ENCODE results near the gene ALOX12B. TPM values are rescaled to one million over a fixed set of nuclear protein-coding genes. Genes with fewer than 3 reads are reported as not detected.
"Not testable (repeated sequence)": the region's sequence is repeated elsewhere in the genome, so short reads cannot be mapped to it uniquely, and the experiment has no call there.

The ALOX12B gene
- total RNA-seq, 1 donor = 1.1 TPM

GRCh38 chr17:8091033-8091687 is 3.6 kb upstream of the ALOX12B start:
- DNase-seq (ENCODE audit: low read depth in 2 of 3, low spot score in 2 of 3) = peak in 2 of 3 donors; percentile 33

DNA sequence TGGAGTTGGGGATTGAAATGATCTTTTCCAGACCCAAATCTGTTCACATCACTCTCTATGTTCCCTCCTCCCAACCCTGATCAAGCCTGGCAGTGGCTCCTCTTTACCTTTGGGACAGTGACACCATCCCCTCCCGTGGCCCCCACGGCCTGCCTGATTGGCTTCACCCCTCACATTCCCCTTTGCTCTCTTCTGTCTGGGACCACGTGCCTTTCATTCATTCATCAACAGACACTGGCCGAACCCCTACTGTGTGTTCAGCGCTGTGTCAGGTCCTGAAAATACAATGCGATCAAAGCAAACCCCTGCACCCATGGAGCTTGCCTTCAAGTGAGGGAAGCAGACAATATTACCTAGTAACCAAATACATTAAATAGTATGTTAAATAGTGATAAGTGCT is 2.2 kb upstream of the ALOX12B start:
- no peak for DNase-seq (ENCODE audit: low read depth in 2 of 3, low spot score in 2 of 3)

GRCh38 chr17:8087952-8088230 is 375 bp upstream of the ALOX12B start:
- DNase-seq (ENCODE audit: low read depth in 2 of 3, low spot score in 2 of 3) = no peak

DNA sequence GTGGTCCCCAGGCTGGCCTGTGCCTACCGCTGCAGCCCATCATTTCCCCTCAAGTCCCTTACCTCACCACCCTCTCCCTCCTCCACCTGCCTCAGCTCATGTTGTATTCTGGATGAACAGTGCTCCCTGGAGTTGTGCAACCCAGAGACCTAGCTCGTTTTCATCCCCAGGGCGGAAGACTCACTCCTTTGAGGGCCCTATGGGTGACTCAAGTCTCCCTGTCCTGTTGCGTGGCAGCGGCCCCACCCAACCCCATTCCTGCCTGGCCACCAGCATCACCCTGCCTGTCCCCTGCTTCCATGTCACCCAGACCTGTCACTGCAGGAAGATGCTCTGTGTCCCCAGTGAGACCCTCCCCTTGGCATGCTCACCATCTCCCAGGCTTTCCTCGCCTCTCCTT is 3.3 kb downstream of the ALOX12B start:
- no peak for DNase-seq (ENCODE audit: low read depth in 2 of 3, low spot score in 2 of 3)

GRCh38 chr17:8082292-8082691 is 5.2 kb downstream of the ALOX12B start:
- no peak for DNase-seq (ENCODE audit: low read depth in 2 of 3, low spot score in 2 of 3)

DNA sequence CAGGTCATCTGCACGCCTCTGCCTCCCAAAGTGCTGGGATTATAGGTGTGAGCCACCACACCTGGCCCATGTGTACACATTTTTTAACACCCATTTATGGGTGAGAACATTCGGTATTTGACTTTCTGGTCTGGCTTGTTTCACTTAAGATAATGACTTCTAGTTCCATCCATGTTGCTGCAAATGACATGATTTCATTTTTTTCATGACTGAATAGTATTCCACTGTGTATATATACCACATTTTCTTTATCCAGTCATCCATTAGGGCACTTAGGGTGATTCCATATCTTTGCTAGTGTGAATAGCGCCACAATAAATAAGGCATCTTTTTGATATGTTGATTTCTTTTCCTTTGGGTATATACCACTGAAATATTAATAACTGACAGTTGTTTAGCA is 5.6 kb downstream of the ALOX12B start:
- no peak for DNase-seq (ENCODE audit: low read depth in 2 of 3, low spot score in 2 of 3)

DNA sequence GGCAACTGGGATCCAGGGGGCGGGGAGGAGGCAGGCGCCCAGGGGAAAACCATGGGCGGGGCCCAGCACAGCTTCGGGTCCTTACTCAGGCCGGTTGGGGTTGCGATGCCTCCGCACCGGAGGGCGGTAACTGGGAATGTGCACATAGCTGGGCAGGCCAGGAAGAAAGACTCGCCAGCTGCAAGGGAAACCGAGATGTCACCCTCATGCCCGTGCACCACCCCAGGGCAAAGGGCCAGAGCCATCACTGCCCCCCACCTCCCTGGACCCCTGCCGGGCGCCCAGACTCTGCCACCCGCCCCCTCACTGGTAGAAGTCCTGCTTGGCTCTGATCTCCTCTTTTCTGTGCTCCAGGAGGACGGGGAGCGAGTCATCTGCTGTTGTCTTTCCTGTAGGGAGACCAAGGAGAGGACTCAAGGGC is 6.7 kb downstream of the ALOX12B start:
- DNase-seq (ENCODE audit: low read depth in 2 of 3, low spot score in 2 of 3) = no peak

GRCh38 chr17:8080208-8080798 is 7.2 kb downstream of the ALOX12B start:
- DNase-seq (ENCODE audit: low read depth in 2 of 3, low spot score in 2 of 3) = no peak

DNA sequence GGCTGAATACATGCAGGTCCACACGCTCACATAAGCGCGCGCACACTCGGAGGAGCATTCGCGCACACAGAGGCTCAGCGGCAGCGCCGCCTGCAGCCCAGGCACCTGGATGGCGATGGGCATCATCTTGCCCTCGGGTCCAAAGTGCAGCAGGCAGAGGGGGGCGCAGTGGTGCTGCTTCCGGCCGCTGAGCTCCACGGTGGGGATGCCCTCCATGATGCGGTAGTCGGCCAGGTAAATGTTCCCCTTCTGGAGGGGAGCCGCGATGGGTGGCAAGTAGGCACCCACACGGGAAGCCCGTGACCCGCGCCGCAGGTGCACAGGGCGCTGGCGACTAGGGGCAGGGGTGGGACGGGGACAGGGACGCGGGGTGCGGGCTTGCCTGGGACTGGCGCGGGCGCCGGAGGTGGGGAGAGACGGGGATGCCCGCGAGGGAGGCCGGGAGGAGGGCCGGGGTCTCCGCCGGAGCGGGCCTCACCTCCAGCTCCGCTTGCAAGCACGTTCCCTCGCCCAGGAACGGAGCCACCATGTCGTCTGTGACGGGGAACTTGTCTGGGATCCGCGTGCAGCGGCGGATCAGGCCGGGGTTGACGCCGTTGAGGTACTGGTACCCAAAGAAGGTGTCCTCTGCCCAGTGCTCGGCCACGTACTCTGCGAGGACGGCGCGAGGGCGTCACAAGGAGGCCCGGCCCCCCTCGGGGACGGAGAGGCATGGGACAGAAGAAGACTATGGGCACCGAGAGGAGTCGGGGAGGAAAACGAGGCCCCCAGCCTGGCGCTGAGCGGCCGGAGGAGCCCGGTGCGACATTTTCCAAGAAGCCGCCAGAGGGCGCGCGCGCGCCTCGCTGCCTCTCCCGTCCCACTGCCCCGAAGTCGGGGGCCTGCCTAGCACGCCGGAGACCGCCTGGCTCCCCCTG is 8.0 kb downstream of the ALOX12B start:
- peak; percentile 76 to 86 (median 82) for DNase-seq (ENCODE audit: low read depth in 2 of 3, low spot score in 2 of 3)

- not testable (repeated sequence) for DNase-seq (ENCODE audit: low read depth in 2 of 3, low spot score in 2 of 3)
Observed at GRCh38 chr17:8077939-8078338, 9.6 kb downstream of the ALOX12B start.

- DNase-seq (ENCODE audit: low read depth in 2 of 3, low spot score in 2 of 3) = no peak
Observed at GRCh38 chr17:8076502-8077266, 10.8 kb downstream of the ALOX12B start.

GRCh38 chr17:8075574-8076342 is 11.8 kb downstream of the ALOX12B start:
- DNase-seq (ENCODE audit: low read depth in 2 of 3, low spot score in 2 of 3) = no peak

- DNase-seq (ENCODE audit: low read depth in 2 of 3, low spot score in 2 of 3) = no peak
Observed at GRCh38 chr17:8075081-8075480, 12.4 kb downstream of the ALOX12B start.

- DNase-seq (ENCODE audit: low read depth in 2 of 3, low spot score in 2 of 3) = no peak
Observed at GRCh38 chr17:8074554-8074953, 13.0 kb downstream of the ALOX12B start.

DNA sequence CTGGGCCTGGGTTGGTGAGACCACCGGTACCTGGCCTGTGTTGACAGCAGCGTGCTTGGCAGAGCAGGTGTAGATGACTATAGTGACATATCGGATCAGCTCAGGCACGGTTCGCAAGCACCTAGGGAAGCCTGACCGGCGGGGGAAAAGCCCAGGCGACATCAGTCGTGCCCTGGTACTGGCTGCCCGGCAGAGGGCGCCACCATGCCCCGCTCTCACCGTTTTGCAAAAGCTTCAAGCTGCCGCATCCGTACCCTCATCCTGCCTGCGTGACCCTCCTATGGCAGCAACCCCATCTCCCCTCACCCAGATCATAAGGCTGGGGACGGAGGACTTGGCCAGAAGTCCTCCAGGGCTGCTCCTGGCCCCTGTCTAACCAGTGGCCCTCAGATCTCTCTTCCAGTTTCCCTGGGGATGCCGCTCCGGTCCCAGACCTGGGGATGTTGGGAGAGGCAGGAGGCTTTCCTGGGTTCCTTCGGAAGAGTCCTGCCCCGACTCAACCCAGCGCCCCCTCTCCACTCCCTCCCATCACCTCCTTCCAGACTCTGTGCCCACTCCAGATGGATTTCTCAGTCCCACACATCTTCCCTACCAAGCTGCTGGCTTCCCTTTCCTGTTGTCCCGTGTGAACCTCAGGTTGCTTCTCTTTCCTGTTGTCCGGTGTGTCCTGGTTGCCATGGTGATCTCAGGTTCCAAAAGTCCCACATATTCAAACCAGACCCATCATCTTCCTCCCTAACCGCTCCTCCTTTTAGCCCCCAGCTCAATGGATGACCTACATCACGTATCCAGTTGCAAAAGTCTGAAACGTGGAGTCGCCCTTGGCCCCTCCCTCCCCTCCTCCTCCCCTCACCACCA is 13.7 kb downstream of the ALOX12B start:
- peak; percentile 76 to 80 (median 77) for DNase-seq (ENCODE audit: low read depth in 2 of 3, low spot score in 2 of 3)

- DNase-seq (ENCODE audit: low read depth in 2 of 3, low spot score in 2 of 3) = no peak
Observed at GRCh38 chr17:8072729-8073461, 14.6 kb downstream of the ALOX12B start.

- no peak for DNase-seq (ENCODE audit: low read depth in 2 of 3, low spot score in 2 of 3)
Observed at GRCh38 chr17:8072341-8072728, 15.2 kb downstream of the ALOX12B start.

DNA sequence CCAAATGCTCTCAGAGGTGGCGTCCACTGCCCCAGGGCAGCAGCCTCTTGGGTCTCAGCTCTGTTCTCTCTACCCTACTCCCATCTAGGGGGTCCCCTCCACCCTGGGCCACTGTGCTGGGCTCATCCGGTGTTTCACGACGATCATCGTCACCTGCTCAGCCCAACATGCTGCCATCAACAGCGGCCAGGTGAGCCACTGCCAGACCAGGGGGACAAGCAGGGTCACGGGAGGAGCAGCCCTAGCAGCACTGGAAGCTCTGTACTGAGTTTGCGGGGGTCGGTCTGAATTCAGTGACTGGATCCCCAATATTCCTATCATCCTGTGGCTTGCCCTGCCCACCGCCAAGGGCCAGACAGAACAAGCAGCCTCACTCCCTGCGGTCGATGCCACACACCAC is 16.0 kb downstream of the ALOX12B start:
- no peak for DNase-seq (ENCODE audit: low read depth in 2 of 3, low spot score in 2 of 3)

GRCh38 chr17:8069587-8069860 is 18.0 kb downstream of the ALOX12B start:
- DNase-seq (ENCODE audit: low read depth in 2 of 3, low spot score in 2 of 3) = no peak
